HepG2 (cell line): Measurements from ENCODE around the gene WNT7B. TPM values are rescaled to one million over a fixed set of nuclear protein-coding genes. Genes with fewer than 3 reads are reported as not detected.

Source experiments
- ATAC-seq: fragments of 200-7000 bp; cut with Tn5 transposase; 3 replicates; pipeline ENCODE4 v1.9.1; 2020; ENCODE audit warnings: mild to moderate bottlenecking, moderate library complexity
- BruUV-seq: library from RNA; stranded (reverse); fragments of 400-500 nt; replicated peaks from 2 replicates; lab custom pipeline; 2021; lab: Mats Ljungman, UMichigan
- CTCF ChIA-PET: fragments of 300-600 bp; formaldehyde crosslinking; extraction: SDS; loops from one replicate; lab custom pipeline; 2021; ENCODE audit warnings: low total read pairs, inconsistent platforms, low intra/inter-chr PET ratio; lab: Yijun Ruan, JAX
- POLR2A ChIA-PET: fragments of 350-600 bp; sonication (Branson Sonifier 250); formaldehyde crosslinking; loops from one replicate; lab custom pipeline; 2020; ENCODE audit warnings: antibody characterized with exemption, inconsistent platforms; lab: Yijun Ruan, JAX
- DNase-seq: peaks from one replicate; pipeline ENCODE4 v3.0.0-alpha.2; 2015; ENCODE audit warnings: low spot score
- FAIRE-seq: peaks from 3 replicates; lab custom pipeline; 2011; peaks lifted over from hg19 to GRCh38; lab: Jason Lieb, UNC
- H2AFZ ChIP-seq: one replicate; pipeline ENCODE4 v1.6.1; 2011; ENCODE audit warnings: low read length, inconsistent platforms
- H3K27ac ChIP-seq: fragments of 300-600 bp; 3 replicates; pipeline ENCODE4 v1.8.0; 2011; ENCODE audit warnings: mixed run types, mild to moderate bottlenecking, mixed read lengths, low read length, inconsistent platforms; ENCODE audit not compliant: insufficient read depth; ENCODE audit errors: extremely low read length
- H3K27me3 ChIP-seq, 2 experiments: fragments of 200-600 bp in 1 of 2; 2 replicates in 1 of 2; 3 replicates in 1 of 2; pipeline versions ENCODE4 v1.6.0 to v1.8.0; 2011; ENCODE audit warnings: low read length in 2 of 2, mild to moderate bottlenecking in 2 of 2, moderate library complexity in 2 of 2, inconsistent platforms in 1 of 2; ENCODE audit not compliant: insufficient read depth in 2 of 2, control insufficient read depth in 1 of 2
- H3K36me3 ChIP-seq, 2 experiments: fragments of 200-600 bp in 1 of 2; replicated peaks in 1 of 2; 2 replicates in 1 of 2; 3 replicates in 1 of 2; pipeline versions ENCODE4 v1.5.1 to v1.8.0; 2011; ENCODE audit warnings: low read length in 2 of 2, inconsistent platforms in 1 of 2; ENCODE audit not compliant: insufficient read depth in 2 of 2, control insufficient read depth in 1 of 2
- H3K4me1 ChIP-seq: 2 replicates; pipeline ENCODE4 v1.5.1; 2012; ENCODE audit warnings: low read length, inconsistent platforms; ENCODE audit not compliant: insufficient read depth
- H3K4me2 ChIP-seq: 2 replicates; pipeline ENCODE4 v1.6.0; 2011; ENCODE audit warnings: low read depth, low read length, inconsistent platforms
- H3K4me3 ChIP-seq, 3 experiments: fragments of 200-600 bp in 1 of 3; sonication (generic), shearing (Covaris generic) in 1 of 3; replicated peaks in 1 of 3; 2 replicates each; pipeline ENCODE4 v1.5.1; 2011 to 2016; ENCODE audit warnings: low read length in 3 of 3, inconsistent platforms in 2 of 3, low read depth in 2 of 3, mild to moderate bottlenecking in 2 of 3, control low read depth in 1 of 3, mixed read lengths in 1 of 3; ENCODE audit not compliant: insufficient read depth in 1 of 3
- H3K79me2 ChIP-seq: one replicate; pipeline ENCODE4 v1.6.1; 2011; ENCODE audit warnings: low read length, inconsistent platforms; ENCODE audit not compliant: insufficient read depth
- H3K9ac ChIP-seq: 2 replicates; pipeline ENCODE4 v1.6.0; 2011; ENCODE audit warnings: mild to moderate bottlenecking, low read depth, low read length, inconsistent platforms; ENCODE audit not compliant: insufficient read depth
- H3K9me3 ChIP-seq: 2 replicates; pipeline ENCODE4 v1.5.1; 2012; ENCODE audit warnings: mild to moderate bottlenecking, low read length
- H4K20me1 ChIP-seq: 2 replicates; pipeline ENCODE4 v1.6.0; 2011; ENCODE audit warnings: inconsistent platforms, mild to moderate bottlenecking, low read length, moderate library complexity; ENCODE audit not compliant: insufficient read depth
- PHF20 ChIP-seq: sonication (generic); formaldehyde crosslinking; IDR thresholded peaks from 2 replicates; pipeline ENCODE4 v1.5.0; 2020; ENCODE audit warnings: mild to moderate bottlenecking, missing genetic modification reagents
- ZBTB1 ChIP-seq: sonication (generic); formaldehyde crosslinking; IDR thresholded peaks from 2 replicates; pipeline ENCODE4 v1.4.0; 2020; ENCODE audit warnings: missing genetic modification reagents, borderline replicate concordance
- ZFYVE20 ChIP-seq: sonication (generic); formaldehyde crosslinking; IDR thresholded peaks from 2 replicates; pipeline ENCODE4 v1.8.0; 2023; ENCODE audit warnings: low read depth, mild to moderate bottlenecking, moderate library complexity, missing genetic modification reagents, borderline replicate concordance
- ZNF768 ChIP-seq: sonication (generic); formaldehyde crosslinking; IDR thresholded peaks from 2 replicates; pipeline ENCODE4 v1.4.0; 2020; ENCODE audit warnings: missing genetic modification reagents
- ZSCAN9 ChIP-seq: IDR thresholded peaks from 2 replicates; pipeline ENCODE4 v1.6.1; 2016; ENCODE audit warnings: borderline replicate concordance
- WGBS: methylation state at CpG from one replicate; pipeline ENCODE4 v1.1.6; 2017; ENCODE audit warnings: low lambda C conversion rate; 5-methylcytosine and 5-hydroxymethylcytosine counted together
- in situ Hi-C: cut with HindIII; loops from 2 replicates; pipeline ENCODE4 v1.10.0; 2017; ENCODE audit warnings: low pct_unique_long_range_greater_than_20kb; ENCODE audit not compliant: extremely low pct_ligation_motif_present
- intact Hi-C: fragments of 100-400 bp; cut with micrococcal nuclease; formaldehyde crosslinking; loops from one replicate; pipeline ENCODE4 v1.10.0; 2022; ENCODE audit not compliant: unreplicated experiment
- polyA plus RNA-seq, 8 experiments: library from polyadenylated mRNA; depleted of rRNA in 3 of 8; stranded (reverse) in 7 of 8; unstranded in 1 of 8; fragments of >200 nt; fragmentation: Illumina TruSeq in 4 of 8; extraction: Trizol in 4 of 8; gene quantifications; 2 replicates each; pipeline versions ENCODE4 v1.2.1 to v1.2.3, GENCODE V29; 2011 to 2016; ENCODE audit warnings: low read depth in 4 of 8, missing spikeins in 1 of 8, mixed read lengths in 1 of 8; ENCODE audit not compliant: insufficient read depth in 1 of 8
- total RNA-seq, 5 experiments: library from RNA; depleted of rRNA; stranded (reverse); fragments of >200 nt; fragmentation: Illumina TruSeq; extraction: Trizol; gene quantifications; 2 replicates each; pipeline ENCODE4 v1.2.3, GENCODE V29; 2016; ENCODE audit warnings: low read depth in 1 of 5

Gene WNT7B
- total and polyA plus RNA-seq, 2 of the 13 experiments (the other 11 are each of a cell fraction or from before 2014, with no cell fraction given) = 0.09 TPM; not detected in 1

DNA sequence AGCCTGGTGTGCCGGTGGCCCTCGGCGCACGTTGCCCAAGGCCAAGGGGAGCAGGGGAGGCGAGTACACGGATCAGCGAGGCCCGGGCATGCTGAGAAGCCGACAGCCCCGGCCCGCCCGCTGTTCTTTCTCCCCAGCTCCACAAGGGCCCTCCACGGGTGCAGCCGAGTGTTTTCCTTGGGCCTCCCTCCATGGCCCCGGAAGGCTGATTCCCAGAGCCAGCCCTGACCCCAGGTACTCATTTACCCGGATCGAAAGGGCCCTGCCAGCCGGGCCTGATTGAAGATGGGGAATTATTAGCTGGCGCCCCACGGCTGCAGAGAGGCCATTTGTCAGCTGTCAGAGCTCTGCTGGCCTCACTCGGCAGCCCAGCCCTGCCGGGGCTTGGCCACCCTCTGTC, 53.1 kb downstream of the WNT7B start:
- Histone ChIP-seq H3K4me3 (no peak overlapping the region), H2AFZ (no peak overlapping the region), H3K79me2 (no peaks in the 10 kb centered on the region), H3K9me3 (no peaks in the 10 kb centered on the region), H3K36me3 (no peaks in the 10 kb centered on the region), H3K27ac (no peak overlapping the region), H3K4me2 (0 out of 2 replicates have a peak overlapping the region, but pooled peaks have one; percentile 12), H3K4me1 (no peaks in the 10 kb centered on the region), H3K27me3 (peaks cover 11 to 58% of the 10 kb centered on the region in 2 experiments), H3K9ac (no peak overlapping the region), H4K20me1 (no peaks in the 10 kb centered on the region)
- CTCF ChIA-PET = no interaction called here
- peak; percentile 11; the same call in 1 of the 3 replicates for ATAC-seq
- 0% methylated on average over 2 of the region's 22 CpGs for WGBS
- POLR2A ChIA-PET = no interaction called here
- intact Hi-C loops (no loop called here), in situ Hi-C loops (no loop called here)
- DNase-seq = no peak
- FAIRE-seq = no peak
- no TSS peak for BruUV-seq
- TF ChIP-seq ZFYVE20 = no peak
- no peak for TF ChIP-seq ZBTB1 (CRISPR knock-in tag)
- no peak for TF ChIP-seq PHF20 (CRISPR knock-in tag)

DNA sequence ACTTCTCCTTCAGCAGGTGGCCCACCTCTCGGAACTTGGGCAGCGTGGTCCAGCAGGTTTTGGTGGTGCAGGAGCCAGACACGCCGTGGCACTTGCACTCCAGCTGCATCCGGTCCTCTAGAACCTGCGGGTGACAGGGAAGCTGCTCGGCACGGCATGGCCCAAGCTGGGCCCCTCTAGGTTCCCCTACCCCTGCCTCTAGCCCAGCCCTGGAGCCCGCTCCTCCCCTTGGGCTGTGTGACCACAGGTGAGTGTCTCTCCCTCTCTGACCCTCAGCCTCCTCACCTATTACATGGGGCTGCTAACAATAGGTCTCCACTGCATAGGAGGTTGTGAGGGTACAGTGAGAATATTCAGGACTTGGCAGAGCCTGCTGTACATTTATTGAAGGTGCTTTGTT, 53.8 kb downstream of the WNT7B start:
- H4K20me1 ChIP-seq = no peaks in the 10 kb centered on the region
- BruUV-seq = no TSS peak
- POLR2A ChIA-PET = no interaction called here
- no peak overlapping the region for H3K9ac ChIP-seq
- peaks cover 13 to 57% of the 10 kb centered on the region in 2 experiments for H3K27me3 ChIP-seq
- no peaks in the 10 kb centered on the region for H3K79me2 ChIP-seq
- CTCF ChIA-PET = no interaction called here
- H3K4me3 ChIP-seq = no peak overlapping the region
- no peak overlapping the region for H2AFZ ChIP-seq
- WGBS = 43% methylated on average over 5 of the region's 9 CpGs
- FAIRE-seq = no peak
- H3K4me2 ChIP-seq = no peak overlapping the region
- no peaks in the 10 kb centered on the region for H3K36me3 ChIP-seq
- no peak for TF ChIP-seq ZSCAN9 (CRISPR knock-in tag)
- peak; percentile 91 for TF ChIP-seq ZNF768 (CRISPR knock-in tag)
- no peak for ATAC-seq
- H3K4me1 ChIP-seq = no peaks in the 10 kb centered on the region
- intact Hi-C loops (no loop called here), in situ Hi-C loops (no loop called here)
- DNase-seq = no peak
- H3K9me3 ChIP-seq = no peaks in the 10 kb centered on the region
- H3K27ac ChIP-seq = no peak overlapping the region
